Ovary (tissue), 3 donors: ENCODE data around the gene PRICKLE2.

Experiments used
- CTCF ChIP-seq, 3 donors: fragments of 450-650 bp in 2 of 3; fragments of 200-600 bp in 1 of 3; IDR thresholded peaks; one replicate each; pipeline versions ENCODE4 v1.5.1 to v1.8.0; 2016 to 2022; ENCODE audit warnings: antibody characterized with exemption in 3 of 3, mild to moderate bottlenecking in 1 of 3
- POLR2A ChIP-seq: fragments of 450-650 bp; IDR thresholded peaks from one replicate; pipeline ENCODE4 v1.6.1; 2017; ENCODE audit warnings: antibody characterized with exemption, mild to moderate bottlenecking, moderate library complexity
- donor health status: DM: no; HTN: no; CAD: no.

GRCh38 chr3:64149886-64150285 lies 75.4 kb downstream of the PRICKLE2 start:
- TF ChIP-seq CTCF (IDR thresholded peaks at IDR 0.05): no peak
- TF ChIP-seq POLR2A: no peak
